Tibial artery (tissue), 4 donors: ENCODE measurements around the gene HOOK1.

Experiments used
- DNase-seq, 2 donors: peaks; one replicate each; pipeline ENCODE4 v3.0.0-alpha.2; 2019
- H3K27ac ChIP-seq, 2 donors: fragments of 200-600 bp; sonication (generic) in 1 of 2; 1 replicate in 1 of 2; 2 replicates in 1 of 2; pipeline ENCODE4 v1.5.1; 2018 to 2019; ENCODE audit warnings: mild to moderate bottlenecking in 1 of 2
- H3K27me3 ChIP-seq, 2 donors: fragments of 200-600 bp; sonication (generic) in 1 of 2; one replicate each; pipeline versions ENCODE4 v1.5.1 to v1.6.0; 2016 to 2019
- H3K36me3 ChIP-seq, 3 donors: fragments of 200-600 bp; sonication (generic) in 2 of 3; one replicate each; pipeline ENCODE4 v1.5.1; 2016 to 2019; ENCODE audit warnings: mild to moderate bottlenecking in 2 of 3
- H3K4me1 ChIP-seq, 4 donors: fragments of 200-600 bp; sonication (generic) in 2 of 4; 1 replicate in 3 of 4; 2 replicates in 1 of 4; pipeline ENCODE4 v1.5.1; 2016 to 2019
- H3K4me3 ChIP-seq, 2 donors: fragments of 200-600 bp; sonication (generic) in 1 of 2; 1 replicate in 1 of 2; 2 replicates in 1 of 2; pipeline ENCODE4 v1.5.1; 2018 to 2019; ENCODE audit warnings: mild to moderate bottlenecking in 2 of 2
- H3K9me3 ChIP-seq, 3 donors: fragments of 200-600 bp; sonication (generic) in 1 of 3; one replicate each; pipeline ENCODE4 v1.5.1; 2016 to 2019
- intact Hi-C: fragments of 100-400 bp; cut with DNase I; formaldehyde crosslinking; loops from one replicate; pipeline ENCODE4 v1.15.0; 2023; ENCODE audit warnings: low total_unique reads
- TF ChIP-seq, protein P1 (sequence below), 2 experiments: fragments of 200-600 bp in 1 of 2; fragments of 450-650 bp in 1 of 2; IDR thresholded peaks; one replicate each; pipeline ENCODE4 v1.5.1; 2017 to 2019; ENCODE audit warnings: antibody characterized with exemption in 2 of 2, mild to moderate bottlenecking in 1 of 2, moderate library complexity in 1 of 2

Gene HOOK1

GRCh38 chr1:59788825-59789224 is 25.9 kb upstream of the HOOK1 start:
- no peak for DNase-seq
- H3K36me3 ChIP-seq = no peaks in the 10 kb centered on the region

GRCh38 chr1:59798600-59798999 is 16.1 kb upstream of the HOOK1 start:
- no peak overlapping the region for H3K27ac ChIP-seq
- no peaks in the 10 kb centered on the region for H3K4me1 ChIP-seq
- H3K9me3 ChIP-seq = peaks cover 0 to 5% (median 2%) of the 10 kb centered on the region in 3 donors
- H3K27me3 ChIP-seq = no peaks in the 10 kb centered on the region
- no peak for DNase-seq
- H3K4me3 ChIP-seq = no peak overlapping the region
- intact Hi-C loops = no loop called here
- H3K36me3 ChIP-seq = no peaks in the 10 kb centered on the region
- TF ChIP-seq, protein P1, sequence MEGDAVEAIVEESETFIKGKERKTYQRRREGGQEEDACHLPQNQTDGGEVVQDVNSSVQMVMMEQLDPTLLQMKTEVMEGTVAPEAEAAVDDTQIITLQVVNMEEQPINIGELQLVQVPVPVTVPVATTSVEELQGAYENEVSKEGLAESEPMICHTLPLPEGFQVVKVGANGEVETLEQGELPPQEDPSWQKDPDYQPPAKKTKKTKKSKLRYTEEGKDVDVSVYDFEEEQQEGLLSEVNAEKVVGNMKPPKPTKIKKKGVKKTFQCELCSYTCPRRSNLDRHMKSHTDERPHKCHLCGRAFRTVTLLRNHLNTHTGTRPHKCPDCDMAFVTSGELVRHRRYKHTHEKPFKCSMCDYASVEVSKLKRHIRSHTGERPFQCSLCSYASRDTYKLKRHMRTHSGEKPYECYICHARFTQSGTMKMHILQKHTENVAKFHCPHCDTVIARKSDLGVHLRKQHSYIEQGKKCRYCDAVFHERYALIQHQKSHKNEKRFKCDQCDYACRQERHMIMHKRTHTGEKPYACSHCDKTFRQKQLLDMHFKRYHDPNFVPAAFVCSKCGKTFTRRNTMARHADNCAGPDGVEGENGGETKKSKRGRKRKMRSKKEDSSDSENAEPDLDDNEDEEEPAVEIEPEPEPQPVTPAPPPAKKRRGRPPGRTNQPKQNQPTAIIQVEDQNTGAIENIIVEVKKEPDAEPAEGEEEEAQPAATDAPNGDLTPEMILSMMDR (IDR thresholded peaks at IDR 0.05) = no peak

More at GRCh38 chr1:59788825-59789224, 25.9 kb upstream of the HOOK1 start:
- Histone ChIP-seq H3K27ac (no peak overlapping the region), H3K4me1 (no peaks in the 10 kb centered on the region), H3K9me3 (peaks cover 0 to 7% (median 0%) of the 10 kb centered on the region in 3 donors), H3K27me3 (no peaks in the 10 kb centered on the region), H3K4me3 (no peak overlapping the region)
- intact Hi-C loops = no loop called here
- TF ChIP-seq, protein P1 (IDR thresholded peaks at IDR 0.05) = no peak

- no peaks in the 10 kb centered on the region for H3K27me3 ChIP-seq
- no peaks in the 10 kb centered on the region for H3K9me3 ChIP-seq
- intact Hi-C loops = no loop called here
- H3K4me1 ChIP-seq = no peaks in the 10 kb centered on the region
- no peaks in the 10 kb centered on the region for H3K36me3 ChIP-seq
- H3K27ac ChIP-seq = no peak overlapping the region
- TF ChIP-seq, protein P1 (IDR thresholded peaks at IDR 0.05) = no peak
- no peak overlapping the region for H3K4me3 ChIP-seq
- DNase-seq = no peak
Observed at GRCh38 chr1:59803458-59804038, 11.2 kb upstream of the HOOK1 start.

DNA sequence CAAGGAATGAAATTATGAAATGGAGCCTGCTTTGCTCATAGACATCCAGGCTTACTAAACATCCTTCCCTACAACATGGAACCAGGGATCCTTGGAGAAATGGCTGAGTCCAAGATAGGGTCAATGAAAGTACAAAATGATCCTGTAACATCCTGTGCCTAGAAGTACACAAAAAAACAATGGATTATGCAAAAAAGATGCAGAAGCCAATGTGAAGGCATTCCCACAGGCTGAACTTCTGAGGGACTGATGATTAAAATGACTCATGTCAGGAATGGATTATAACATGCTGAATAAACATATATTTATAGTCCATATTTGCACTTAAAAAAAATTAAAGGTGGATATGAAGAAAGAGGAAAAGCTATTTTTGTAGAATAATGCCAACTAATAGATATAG is 10.4 kb upstream of the HOOK1 start:
- DNase-seq = no peak
- Histone ChIP-seq H3K4me3 (no peak overlapping the region), H3K27ac (no peak overlapping the region), H3K9me3 (no peaks in the 10 kb centered on the region), H3K4me1 (no peaks in the 10 kb centered on the region), H3K36me3 (no peaks in the 10 kb centered on the region), H3K27me3 (no peaks in the 10 kb centered on the region)
- intact Hi-C loops = no loop called here
- TF ChIP-seq, protein P1 (IDR thresholded peaks at IDR 0.05) = no peak

DNA sequence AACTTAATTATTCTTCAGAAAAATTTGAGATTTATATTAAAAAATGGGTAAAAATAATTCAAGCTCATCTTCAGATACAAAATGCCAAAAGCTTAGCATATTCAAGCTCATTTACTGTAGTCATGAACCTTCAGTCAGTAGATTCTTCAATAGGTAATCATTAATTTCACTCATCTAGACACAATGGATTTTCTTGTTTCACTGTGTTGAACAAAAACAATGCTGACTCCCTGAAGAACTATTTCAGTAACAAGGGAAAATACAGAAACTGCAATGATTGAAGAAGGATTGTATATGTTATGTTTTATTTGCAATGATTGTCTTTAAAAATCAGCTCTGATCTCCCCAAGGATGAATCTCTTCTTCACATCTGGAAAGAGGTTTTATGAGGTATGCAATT is 9.2 kb upstream of the HOOK1 start:
- no peak for DNase-seq
- intact Hi-C loops = no loop called here
- Histone ChIP-seq H3K4me1 (no peaks in the 10 kb centered on the region), H3K27ac (no peak overlapping the region), H3K36me3 (no peaks in the 10 kb centered on the region), H3K4me3 (no peak overlapping the region), H3K27me3 (no peaks in the 10 kb centered on the region), H3K9me3 (no peaks in the 10 kb centered on the region)
- TF ChIP-seq, protein P1 (IDR thresholded peaks at IDR 0.05) = no peak
